Naive thymus-derived CD4-positive, alpha-beta T cell (primary cell): ENCODE data around the gene TRAF2. TPM values are rescaled to one million over a fixed set of nuclear protein-coding genes. Genes with fewer than 3 reads are reported as not detected.
"Not testable (repeated sequence)": the region's sequence is repeated elsewhere in the genome, so short reads cannot be mapped to it uniquely, and the experiment has no call there.

ENCODE experiments used
- ATAC-seq: fragments of 150-1000 bp; cut with Tn5 transposase; 2 replicates; pipeline ENCODE4 v1.10.0; 2021; ENCODE audit warnings: mild to moderate bottlenecking, moderate library complexity
- CTCF ChIA-PET: fragments of 350-600 bp; sonication (Branson Sonifier 250); formaldehyde crosslinking; loops from one replicate; lab custom pipeline; 2021; ENCODE audit warnings: antibody characterized with exemption; lab: Charles Lee
- POLR2A ChIA-PET: fragments of 350-600 bp; sonication (Branson Sonifier 250); formaldehyde crosslinking; loops from one replicate; lab custom pipeline; 2021; ENCODE audit warnings: antibody characterized with exemption, inconsistent platforms; lab: Charles Lee
- DNase-seq, 9 donors: peaks; one replicate each; pipeline versions ENCODE4 v3.0.0 to v3.0.0-alpha.2; 2020 to 2022; ENCODE audit warnings: mixed read lengths in 1 of 9
- H3K27ac ChIP-seq: one replicate; pipeline ENCODE4 v1.7.0; 2013; ENCODE audit warnings: mild to moderate bottlenecking, low read depth, low read length, moderate library complexity
- H3K27me3 ChIP-seq, 2 donors: one replicate each; pipeline ENCODE4 v1.7.0; 2013; ENCODE audit warnings: low read length in 2 of 2, mild to moderate bottlenecking in 2 of 2, moderate library complexity in 2 of 2; ENCODE audit not compliant: control insufficient read depth in 2 of 2, insufficient read depth in 2 of 2
- H3K36me3 ChIP-seq, 3 experiments: 1 replicate in 2 of 3; 2 replicates in 1 of 3; pipeline ENCODE4 v1.7.0; 2013; ENCODE audit warnings: low read length in 3 of 3, mild to moderate bottlenecking in 3 of 3, moderate library complexity in 1 of 3; ENCODE audit not compliant: insufficient read depth in 3 of 3, control insufficient read depth in 2 of 3
- H3K4me1 ChIP-seq, 2 donors: one replicate each; pipeline ENCODE4 v1.7.0; 2013; ENCODE audit warnings: low read length in 2 of 2, mild to moderate bottlenecking in 2 of 2, moderate library complexity in 1 of 2; ENCODE audit not compliant: control insufficient read depth in 2 of 2, insufficient read depth in 2 of 2
- H3K4me3 ChIP-seq: 2 replicates; pipeline ENCODE4 v1.7.0; 2013; ENCODE audit warnings: mild to moderate bottlenecking, low read length
- H3K9me3 ChIP-seq, 3 experiments: 1 replicate in 2 of 3; 2 replicates in 1 of 3; pipeline ENCODE4 v1.7.0; 2013; ENCODE audit warnings: low read length in 3 of 3; ENCODE audit not compliant: control insufficient read depth in 2 of 3
- H3K27ac Mint-ChIP-seq, 9 donors: one replicate each; pipeline ENCODE4 v1.8.0; 2020 to 2022; ENCODE audit warnings: mixed read lengths in 9 of 9, mild to moderate bottlenecking in 8 of 9, moderate library complexity in 5 of 9, inconsistent platforms in 2 of 9
- H3K27me3 Mint-ChIP-seq, 5 donors: one replicate each; pipeline ENCODE4 v1.8.0; 2021 to 2022; ENCODE audit warnings: mixed read lengths in 5 of 5, mild to moderate bottlenecking in 1 of 5
- H3K36me3 Mint-ChIP-seq, 5 donors: one replicate each; pipeline ENCODE4 v1.8.0; 2020 to 2022; ENCODE audit warnings: mixed read lengths in 5 of 5, mild to moderate bottlenecking in 3 of 5, inconsistent platforms in 1 of 5
- H3K4me1 Mint-ChIP-seq, 7 donors: one replicate each; pipeline ENCODE4 v1.8.0; 2020 to 2022; ENCODE audit warnings: mixed read lengths in 7 of 7, mild to moderate bottlenecking in 3 of 7, inconsistent platforms in 1 of 7
- H3K4me3 Mint-ChIP-seq, 10 donors: one replicate each; pipeline ENCODE4 v1.8.0; 2020 to 2022; ENCODE audit warnings: mild to moderate bottlenecking in 10 of 10, mixed read lengths in 10 of 10, moderate library complexity in 6 of 10, inconsistent platforms in 2 of 10
- H3K9me3 Mint-ChIP-seq, 11 donors: one replicate each; pipeline ENCODE4 v1.8.0; 2020 to 2022; ENCODE audit warnings: mixed read lengths in 11 of 11, mild to moderate bottlenecking in 4 of 11, inconsistent platforms in 1 of 11, moderate library complexity in 1 of 11
- intact Hi-C, 2 donors: fragments of 100-400 bp; cut with micrococcal nuclease; formaldehyde crosslinking; loops; one replicate each; pipeline ENCODE4 v1.15.1; 2023
- polyA plus RNA-seq, 2 donors: library from polyadenylated mRNA; unstranded; fragments of 300-500 nt; fragmentation: Illumina TruSeq; gene quantifications; one replicate each; pipeline ENCODE4 v1.2.3, GENCODE V29; 2021
- total RNA-seq, 6 experiments: library from RNA in 5 of 6; stranded (reverse) in 5 of 6; gene quantifications; 1 replicate in 5 of 6; 2 replicates in 1 of 6; pipeline ENCODE4 v1.2.3 and lab custom pipeline; 2021 to 2026

TRAF2 gene
- total and polyA plus RNA-seq, 7 experiments from 2014 or later = 11.9 to 72.8 (median 29.1) TPM

GRCh38 chr9:136880651-136881050, 5.7 kb upstream of the TRAF2 start:
- Histone ChIP-seq H3K4me1 (peaks cover 21 to 26% of the 10 kb centered on the region in 2 donors), H3K27me3 (no peaks in the 10 kb centered on the region), H3K4me3 (no peak overlapping the region), H3K27ac (no peak overlapping the region), H3K9me3 (no peaks in the 10 kb centered on the region), H3K36me3 (no peaks in the 10 kb centered on the region)
- H3K27ac Mint-ChIP-seq = peak overlapping the region in 2 of 9 donors; percentile 47 to 96
- peak overlapping the region in 4 of 10 donors; percentile 9 to 72 (median 46) for H3K4me3 Mint-ChIP-seq
- H3K27me3 Mint-ChIP-seq = no peaks in the 10 kb centered on the region
- no peak for DNase-seq
- H3K36me3 Mint-ChIP-seq = peaks cover 0 to 6% (median 0%) of the 10 kb centered on the region in 5 donors
- ChIA-PET CTCF (no interaction called here), POLR2A (interaction anchor here (1.0 to 1.4 kb wide), 3 partner anchors 22 to 154 kb away, joined by 3 to 5 read pairs (median 3); partner anchors contain the start of gene CCDC183)
- H3K4me1 Mint-ChIP-seq = peaks cover 5 to 49% (median 14%) of the 10 kb centered on the region in 7 donors
- no peak for ATAC-seq
- H3K9me3 Mint-ChIP-seq = no peaks in the 10 kb centered on the region
- intact Hi-C loops = loop anchor here in 1 of 2 donors (10.0 kb wide), 1 partner anchor 346 kb away; no protein-coding TSS in a partner anchor

DNA sequence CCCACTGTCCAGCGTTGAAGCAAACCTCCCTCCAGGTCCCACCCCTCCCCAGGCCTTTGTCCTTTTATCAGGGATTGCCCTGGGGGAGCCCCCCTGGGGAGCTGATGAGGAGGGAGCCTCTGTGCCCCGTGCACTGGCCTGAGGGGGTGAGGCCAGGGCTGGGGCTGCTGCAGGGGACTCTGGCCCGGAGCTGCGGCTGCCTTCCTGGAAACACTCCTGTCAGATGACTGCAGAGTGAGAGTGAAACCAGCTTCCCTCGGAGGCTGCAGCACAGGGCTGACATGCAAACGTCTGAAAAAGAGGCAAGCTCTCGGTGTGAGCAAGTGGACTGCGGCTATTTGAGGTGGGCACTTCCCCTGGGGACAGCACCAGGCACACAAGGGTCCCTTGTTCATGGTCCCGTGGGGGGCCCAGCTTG, 4.6 kb upstream of the TRAF2 start:
- Histone ChIP-seq H3K27me3 (no peaks in the 10 kb centered on the region), H3K4me1 (peaks cover 21 to 29% of the 10 kb centered on the region in 2 donors), H3K9me3 (no peaks in the 10 kb centered on the region), H3K27ac (peak overlapping the region; percentile 75), H3K36me3 (no peaks in the 10 kb centered on the region), H3K4me3 (peak overlapping the region; percentile 74)
- ChIA-PET CTCF (interaction anchor here (0.7 kb wide), 1 partner anchor 61 kb away, joined by 3 read pairs; no protein-coding TSS in a partner anchor), POLR2A (interaction anchor here (0.8 to 1.6 kb wide), 9 partner anchors 9 to 698 kb away, joined by 3 to 7 read pairs (median 4); partner anchors contain the start of genes AJM1, EDF1 and FBXW5)
- peak overlapping the region; percentile 79 to 96 (median 88) for H3K27ac Mint-ChIP-seq
- DNase-seq (peak in 4 of 9 donors; percentile 21 to 65 (median 32)), ATAC-seq (no peak)
- no peaks in the 10 kb centered on the region for H3K27me3 Mint-ChIP-seq
- intact Hi-C loops = loop anchor here (1.0 to 10.0 kb wide), 5 partner anchors 15 to 347 kb away; partner anchors contain the start of genes PHPT1 (in 2 of the 2), EDF1 (in 1 of the 2) and FBXW5 (in 1 of the 2)
- H3K36me3 Mint-ChIP-seq = peaks cover 0 to 5% (median 0%) of the 10 kb centered on the region in 5 donors
- peak overlapping the region; percentile 67 to 88 (median 80) for H3K4me3 Mint-ChIP-seq
- H3K4me1 Mint-ChIP-seq = peaks cover 5 to 46% (median 14%) of the 10 kb centered on the region in 7 donors
- H3K9me3 Mint-ChIP-seq = no peaks in the 10 kb centered on the region

DNA sequence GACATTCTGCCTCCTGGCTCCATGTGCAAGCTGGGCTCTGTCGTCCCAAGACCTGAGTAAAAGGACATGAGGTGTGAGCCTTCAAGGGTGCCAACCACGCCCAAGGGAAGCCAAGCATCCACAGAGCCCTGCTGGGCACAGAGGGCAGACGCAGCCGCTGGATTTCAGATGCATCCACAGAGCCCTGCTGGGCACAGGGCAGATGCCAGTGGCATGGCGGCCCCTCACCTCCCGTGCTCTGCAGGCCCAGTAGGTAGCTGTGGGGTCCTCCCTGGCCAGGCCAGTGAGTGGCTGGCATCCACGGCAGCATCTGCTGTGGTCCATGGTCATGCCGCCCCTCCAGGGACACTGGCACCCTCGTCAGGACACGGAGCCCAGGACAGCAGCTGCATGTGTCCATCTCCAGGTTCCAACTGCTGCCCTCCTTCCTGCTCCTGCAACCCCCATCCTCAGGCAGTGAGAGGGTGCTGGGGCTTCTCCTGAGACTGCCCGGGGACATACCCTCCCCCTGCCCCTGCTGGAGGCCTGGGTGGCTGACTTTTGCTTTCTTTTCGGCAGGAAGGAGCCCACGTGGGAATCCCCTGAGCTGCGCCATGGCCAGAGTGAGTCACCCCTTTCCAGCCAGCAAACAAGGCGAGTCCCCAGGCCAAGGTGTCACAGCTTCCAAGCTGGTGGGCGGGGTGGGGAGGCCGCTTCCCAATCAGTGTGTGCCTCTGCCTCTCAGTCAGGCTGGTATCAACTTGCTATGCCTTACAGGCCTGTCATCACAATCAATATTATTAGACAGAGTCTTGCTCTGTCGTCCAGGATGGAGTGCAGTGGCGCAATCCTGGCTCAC, 4.0 kb upstream of the TRAF2 start:
- intact Hi-C loops = loop anchor here (1.0 to 10.0 kb wide), 5 partner anchors 16 to 348 kb away; partner anchors contain the start of genes PHPT1 (in 2 of the 2), EDF1 (in 1 of the 2) and FBXW5 (in 1 of the 2)

DNA sequence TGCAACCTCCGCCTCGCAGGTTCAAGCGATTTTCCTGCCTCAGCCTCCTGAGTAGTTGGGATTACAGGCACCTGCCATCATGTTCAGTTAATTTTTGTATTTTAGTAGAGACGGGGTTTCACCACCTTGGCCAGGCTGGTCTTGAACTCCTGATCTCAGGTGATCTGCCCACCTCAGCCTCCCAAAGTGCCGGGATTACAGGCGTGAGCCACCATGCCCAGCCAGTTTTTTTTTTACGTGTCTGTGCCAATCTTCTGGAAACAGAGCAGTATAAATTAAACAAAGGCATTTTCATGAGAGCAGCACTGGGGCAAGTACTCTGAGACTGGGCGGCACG, 3.4 kb upstream of the TRAF2 start:
- intact Hi-C loops = loop anchor here (1.0 to 10.0 kb wide), 5 partner anchors 17 to 348 kb away; partner anchors contain the start of genes PHPT1 (in 2 of the 2), EDF1 (in 1 of the 2) and FBXW5 (in 1 of the 2)
- H3K27me3 ChIP-seq, H3K9me3 ChIP-seq, DNase-seq, H3K9me3 Mint-ChIP-seq, CTCF ChIA-PET, H3K36me3 ChIP-seq, H3K36me3 Mint-ChIP-seq, ATAC-seq, H3K27me3 Mint-ChIP-seq: not testable (repeated sequence)
- Mint-ChIP-seq H3K27ac (peak overlapping the region; percentile 64 to 96 (median 88)), H3K4me3 (peak overlapping the region; percentile 67 to 88 (median 80)), H3K4me1 (peaks cover 10 to 50% (median 24%) of the 10 kb centered on the region in 7 donors)
- Histone ChIP-seq H3K27ac (peak overlapping the region; percentile 75), H3K4me3 (peak overlapping the region; percentile 74), H3K4me1 (peaks cover 26 to 29% of the 10 kb centered on the region in 2 donors)
- POLR2A ChIA-PET = interaction anchor here (0.7 to 1.6 kb wide), 7 partner anchors 8 to 113 kb away, joined by 3 to 7 read pairs (median 4); partner anchors contain the start of genes AJM1, EDF1 and FBXW5

More for the DNA sequence above, 4.0 kb upstream of the TRAF2 start:
- peaks cover 23 to 29% of the 10 kb centered on the region in 2 donors for H3K4me1 ChIP-seq
- ChIA-PET POLR2A (interaction anchor here (0.7 to 1.6 kb wide), 11 partner anchors 9 to 697 kb away, joined by 3 to 7 read pairs (median 4); partner anchors contain the start of genes AJM1, EDF1 and FBXW5), CTCF (no interaction called here)
- H3K27ac ChIP-seq = peak overlapping the region; percentile 75
- DNase-seq (peak; percentile 43 to 94 (median 60)), ATAC-seq (peak; percentile 59)
- Mint-ChIP-seq H3K4me3 (peak overlapping the region; percentile 67 to 88 (median 80)), H3K4me1 (peaks cover 9 to 49% (median 19%) of the 10 kb centered on the region in 7 donors), H3K27me3 (no peaks in the 10 kb centered on the region), H3K9me3 (no peaks in the 10 kb centered on the region), H3K36me3 (peaks cover 0 to 8% (median 0%) of the 10 kb centered on the region in 5 donors), H3K27ac (peak overlapping the region; percentile 79 to 96 (median 88))
- no peaks in the 10 kb centered on the region for H3K27me3 ChIP-seq
- no peaks in the 10 kb centered on the region for H3K36me3 ChIP-seq
- no peaks in the 10 kb centered on the region for H3K9me3 ChIP-seq
- H3K4me3 ChIP-seq = peak overlapping the region; percentile 74

DNA sequence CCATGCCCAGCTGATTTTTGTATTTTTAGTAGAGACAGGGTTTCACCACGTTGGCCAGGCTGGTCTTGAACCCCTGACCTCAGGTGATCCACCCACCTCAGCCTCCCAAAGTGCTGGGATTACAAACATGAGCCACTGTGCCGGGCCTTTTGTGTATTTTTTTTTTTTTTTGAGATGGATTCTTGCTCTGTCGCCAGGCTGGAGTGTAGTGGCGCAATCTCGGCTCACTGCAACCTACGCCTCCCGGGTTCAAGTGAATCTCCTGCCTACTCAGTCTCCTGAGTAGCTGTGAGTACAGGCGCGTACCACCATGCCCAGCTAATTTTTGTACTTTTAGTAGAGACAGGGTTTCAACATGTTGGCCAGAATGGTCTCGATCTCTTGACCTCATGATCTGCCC, 2.6 kb upstream of the TRAF2 start:
- peak overlapping the region in 4 of 9 donors; percentile 36 to 96 (median 92) for H3K27ac Mint-ChIP-seq
- POLR2A ChIA-PET = interaction anchor here (0.8 to 1.1 kb wide), 2 partner anchors 14 to 16 kb away, joined by 3 read pairs; no protein-coding TSS in a partner anchor
- not testable (repeated sequence) for H3K36me3 ChIP-seq, H3K9me3 Mint-ChIP-seq, H3K27me3 ChIP-seq, H3K36me3 Mint-ChIP-seq, H3K4me3 ChIP-seq, H3K9me3 ChIP-seq, H3K27me3 Mint-ChIP-seq, DNase-seq, ATAC-seq
- Histone ChIP-seq H3K27ac (peak overlapping the region; percentile 75), H3K4me1 (peaks cover 26 to 29% of the 10 kb centered on the region in 2 donors)
- peaks cover 17 to 58% (median 31%) of the 10 kb centered on the region in 7 donors for H3K4me1 Mint-ChIP-seq
- CTCF ChIA-PET = interaction anchor here (0.6 kb wide), 1 partner anchor 20 kb away, joined by 4 read pairs; no protein-coding TSS in a partner anchor
- peak overlapping the region in 5 of 10 donors; percentile 16 to 80 (median 67) for H3K4me3 Mint-ChIP-seq
- intact Hi-C loops = loop anchor here in 1 of 2 donors (10.0 kb wide), 1 partner anchor 349 kb away; no protein-coding TSS in a partner anchor
